Astrocyte (in vitro differentiated cells and primary cell): ENCODE data around the gene BEND5.

Source experiments
- EZH2 ChIP-seq: IDR thresholded peaks from 2 replicates; pipeline ENCODE4 v1.6.1; 2012; ENCODE audit warnings: mild to moderate bottlenecking, low read length, inconsistent platforms; ENCODE audit not compliant: insufficient read depth
- TF ChIP-seq, protein P1 (sequence below): IDR thresholded peaks from 2 replicates; pipeline ENCODE4 v1.5.1; 2011; ENCODE audit warnings: low read depth, mild to moderate bottlenecking, inconsistent platforms, low read length, moderate library complexity; ENCODE audit not compliant: insufficient read depth

DNA sequence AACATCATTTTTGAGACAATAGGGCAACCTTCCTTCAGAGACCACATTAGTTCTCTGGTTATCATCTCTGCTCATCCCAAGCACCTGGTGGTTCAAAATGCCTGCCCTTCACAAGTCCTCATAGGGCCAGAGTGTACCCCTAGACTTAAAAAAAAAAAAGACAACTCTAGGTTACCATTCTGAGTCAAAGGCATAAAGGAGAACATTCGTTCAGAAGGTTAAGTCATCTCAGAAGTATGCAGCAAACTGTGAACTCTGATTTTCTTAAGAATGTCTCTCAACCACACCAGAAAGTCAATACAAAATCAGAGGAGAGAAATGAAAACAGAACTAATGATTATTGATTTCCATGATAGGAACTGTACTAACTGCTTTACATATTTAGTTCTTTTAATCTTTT is 9.2 kb upstream of the BEND5 start:
- TF ChIP-seq, protein P1, sequence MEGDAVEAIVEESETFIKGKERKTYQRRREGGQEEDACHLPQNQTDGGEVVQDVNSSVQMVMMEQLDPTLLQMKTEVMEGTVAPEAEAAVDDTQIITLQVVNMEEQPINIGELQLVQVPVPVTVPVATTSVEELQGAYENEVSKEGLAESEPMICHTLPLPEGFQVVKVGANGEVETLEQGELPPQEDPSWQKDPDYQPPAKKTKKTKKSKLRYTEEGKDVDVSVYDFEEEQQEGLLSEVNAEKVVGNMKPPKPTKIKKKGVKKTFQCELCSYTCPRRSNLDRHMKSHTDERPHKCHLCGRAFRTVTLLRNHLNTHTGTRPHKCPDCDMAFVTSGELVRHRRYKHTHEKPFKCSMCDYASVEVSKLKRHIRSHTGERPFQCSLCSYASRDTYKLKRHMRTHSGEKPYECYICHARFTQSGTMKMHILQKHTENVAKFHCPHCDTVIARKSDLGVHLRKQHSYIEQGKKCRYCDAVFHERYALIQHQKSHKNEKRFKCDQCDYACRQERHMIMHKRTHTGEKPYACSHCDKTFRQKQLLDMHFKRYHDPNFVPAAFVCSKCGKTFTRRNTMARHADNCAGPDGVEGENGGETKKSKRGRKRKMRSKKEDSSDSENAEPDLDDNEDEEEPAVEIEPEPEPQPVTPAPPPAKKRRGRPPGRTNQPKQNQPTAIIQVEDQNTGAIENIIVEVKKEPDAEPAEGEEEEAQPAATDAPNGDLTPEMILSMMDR = no peak
- no peak for TF ChIP-seq EZH2
